ENCODE results near the gene NRP1. TPM values are rescaled to one million over a fixed set of nuclear protein-coding genes. Genes with fewer than 3 reads are reported as not detected.
A peak's percentile ranks its signal among the peaks of the same experiment; 100 is the strongest.

The NRP1 gene
- polyA plus RNA-seq, 1 of the 3 experiments (the other 2 are of a cell fraction) = 129 TPM

GRCh38 chr10:33248638-33249037 is 85.8 kb downstream of the NRP1 start:
- WGBS (ENCODE audit: low lambda C conversion rate) = 23% methylated on average over 1 of the region's 1 CpG
- Histone ChIP-seq H3K4me2 (0 out of 2 replicates have a peak overlapping the region, but pooled peaks have one; percentile 7), H3K9me3 (no peaks in the 10 kb centered on the region), H3K79me2 (ENCODE audit: insufficient read depth) (peaks cover 55% of the 10 kb centered on the region), H3K9ac (no peak overlapping the region), H3F3A (replicated peaks; ENCODE audit: insufficient read depth) (peaks cover 44% of the 10 kb centered on the region), H3K9me2 (no peaks in the 10 kb centered on the region), H3K4me3 (ENCODE audit: low read depth in 2 of 2, low read length in 1 of 2) (no peak overlapping the region), H3K36me3 (replicated peaks in 1 of 2; ENCODE audit: control insufficient read depth in 1 of 2, insufficient read depth in 2 of 2, low read length in 1 of 2) (peaks cover 49 to 86% of the 10 kb centered on the region in 2 experiments), H3K27ac (ENCODE audit: low read depth in 2 of 2, low read length in 1 of 2) (peak overlapping the region in 1 of 2 experiments; percentile 53; a peak in 2 of 4 replicates), H4K20me1 (ENCODE audit: insufficient read depth) (peaks cover 3% of the 10 kb centered on the region; the same call in 1 of the 2 replicates), H2AFZ (ENCODE audit: low read depth) (no peak overlapping the region), H3K27me3 (ENCODE audit: insufficient read depth) (no peaks in the 10 kb centered on the region), H3K4me1 (ENCODE audit: control insufficient read depth in 1 of 2, insufficient read depth in 2 of 2, low read depth in 1 of 2, low read length in 1 of 2) (peaks cover 0 to 40% of the 10 kb centered on the region in 2 experiments)
- no peak for DNase-seq
- POLR2A ChIA-PET = interaction anchor here (0.7 kb wide), 1 partner anchor 24 kb away, joined by 3 read pairs; no protein-coding TSS in a partner anchor
- TF ChIP-seq FOXJ3 (CRISPR knock-in tag; IDR thresholded peaks at IDR 0.05) (no peak), POLR2AphosphoS5 (IDR thresholded peaks at IDR 0.05; ENCODE audit: low read depth, low read length) (peak; percentile 37; the same call in 1 of the 2 replicates), FOSL2 (IDR thresholded peaks at IDR 0.05; ENCODE audit: borderline replicate concordance, low read depth) (peak; percentile 52; the same call in 1 of the 2 replicates), ELF1 (IDR thresholded peaks at IDR 0.05) (no peak)
- TF ChIP-seq, protein P1, sequence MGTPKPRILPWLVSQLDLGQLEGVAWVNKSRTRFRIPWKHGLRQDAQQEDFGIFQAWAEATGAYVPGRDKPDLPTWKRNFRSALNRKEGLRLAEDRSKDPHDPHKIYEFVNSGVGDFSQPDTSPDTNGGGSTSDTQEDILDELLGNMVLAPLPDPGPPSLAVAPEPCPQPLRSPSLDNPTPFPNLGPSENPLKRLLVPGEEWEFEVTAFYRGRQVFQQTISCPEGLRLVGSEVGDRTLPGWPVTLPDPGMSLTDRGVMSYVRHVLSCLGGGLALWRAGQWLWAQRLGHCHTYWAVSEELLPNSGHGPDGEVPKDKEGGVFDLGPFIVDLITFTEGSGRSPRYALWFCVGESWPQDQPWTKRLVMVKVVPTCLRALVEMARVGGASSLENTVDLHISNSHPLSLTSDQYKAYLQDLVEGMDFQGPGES (IDR thresholded peaks at IDR 0.05; ENCODE audit: low read depth, low read length) = no peak
- CTCF ChIA-PET = interaction anchor here (1.6 to 2.4 kb wide), 3 partner anchors 8 to 56 kb away, joined by 3 to 7 read pairs (median 5); no protein-coding TSS in a partner anchor

GRCh38 chr10:33247221-33247922 is 87.1 kb downstream of the NRP1 start:
- H3K9me3 ChIP-seq = no peaks in the 10 kb centered on the region
- POLR2A ChIA-PET = no interaction called here
- peaks cover 43 to 87% of the 10 kb centered on the region in 2 experiments for H3K36me3 ChIP-seq (replicated peaks in 1 of 2; ENCODE audit: control insufficient read depth in 1 of 2, insufficient read depth in 2 of 2, low read length in 1 of 2)
- peaks cover 33% of the 10 kb centered on the region for H3F3A ChIP-seq (replicated peaks; ENCODE audit: insufficient read depth)
- no peak overlapping the region for H3K27ac ChIP-seq (ENCODE audit: low read depth in 2 of 2, low read length in 1 of 2)
- H3K4me3 ChIP-seq (ENCODE audit: low read depth in 2 of 2, low read length in 1 of 2) = no peak overlapping the region
- no peak overlapping the region for H2AFZ ChIP-seq (ENCODE audit: low read depth)
- WGBS (ENCODE audit: low lambda C conversion rate) = 94% methylated on average over 10 of the region's 11 CpGs
- CTCF ChIA-PET = no interaction called here
- no peak overlapping the region for H3K9ac ChIP-seq
- H3K4me1 ChIP-seq (ENCODE audit: control insufficient read depth in 1 of 2, insufficient read depth in 2 of 2, low read depth in 1 of 2, low read length in 1 of 2) = peaks cover 0 to 30% of the 10 kb centered on the region in 2 experiments
- H3K4me2 ChIP-seq = no peak overlapping the region
- no peak for DNase-seq
- peaks cover under 1% of the 10 kb centered on the region; the same call in 1 of the 2 replicates for H4K20me1 ChIP-seq (ENCODE audit: insufficient read depth)
- H3K27me3 ChIP-seq (ENCODE audit: insufficient read depth) = no peaks in the 10 kb centered on the region
- peaks cover 60% of the 10 kb centered on the region for H3K79me2 ChIP-seq (ENCODE audit: insufficient read depth)
- no peaks in the 10 kb centered on the region for H3K9me2 ChIP-seq
- TF ChIP-seq CTCF (IDR thresholded peaks at IDR 0.05) (no peak), RAD21 (IDR thresholded peaks at IDR 0.05; ENCODE audit: low read length) (no peak), YY1 (IDR thresholded peaks at IDR 0.05; ENCODE audit: low read depth) (no peak), FOXJ3 (CRISPR knock-in tag; IDR thresholded peaks at IDR 0.05) (no peak), EZH2phosphoT487 (IDR thresholded peaks at IDR 0.05; ENCODE audit: borderline replicate concordance, low read depth) (no peak), FOSL2 (IDR thresholded peaks at IDR 0.05; ENCODE audit: borderline replicate concordance, low read depth) (no peak), FOXM1 (IDR thresholded peaks at IDR 0.05; ENCODE audit: low read depth) (no peak), SMC3 (IDR thresholded peaks at IDR 0.05; ENCODE audit: low read depth, low read length) (no peak), EP300 (IDR thresholded peaks at IDR 0.05; ENCODE audit: borderline replicate concordance in 1 of 2, low read depth in 1 of 2, low read length in 1 of 2) (no peak), NRF1 (IDR thresholded peaks at IDR 0.05; ENCODE audit: low read depth, low read length) (no peak), CHD2 (IDR thresholded peaks at IDR 0.05; ENCODE audit: low read length, partially characterized antibody) (no peak), PBX3 (IDR thresholded peaks at IDR 0.05) (no peak)
- TF ChIP-seq, protein P2, sequence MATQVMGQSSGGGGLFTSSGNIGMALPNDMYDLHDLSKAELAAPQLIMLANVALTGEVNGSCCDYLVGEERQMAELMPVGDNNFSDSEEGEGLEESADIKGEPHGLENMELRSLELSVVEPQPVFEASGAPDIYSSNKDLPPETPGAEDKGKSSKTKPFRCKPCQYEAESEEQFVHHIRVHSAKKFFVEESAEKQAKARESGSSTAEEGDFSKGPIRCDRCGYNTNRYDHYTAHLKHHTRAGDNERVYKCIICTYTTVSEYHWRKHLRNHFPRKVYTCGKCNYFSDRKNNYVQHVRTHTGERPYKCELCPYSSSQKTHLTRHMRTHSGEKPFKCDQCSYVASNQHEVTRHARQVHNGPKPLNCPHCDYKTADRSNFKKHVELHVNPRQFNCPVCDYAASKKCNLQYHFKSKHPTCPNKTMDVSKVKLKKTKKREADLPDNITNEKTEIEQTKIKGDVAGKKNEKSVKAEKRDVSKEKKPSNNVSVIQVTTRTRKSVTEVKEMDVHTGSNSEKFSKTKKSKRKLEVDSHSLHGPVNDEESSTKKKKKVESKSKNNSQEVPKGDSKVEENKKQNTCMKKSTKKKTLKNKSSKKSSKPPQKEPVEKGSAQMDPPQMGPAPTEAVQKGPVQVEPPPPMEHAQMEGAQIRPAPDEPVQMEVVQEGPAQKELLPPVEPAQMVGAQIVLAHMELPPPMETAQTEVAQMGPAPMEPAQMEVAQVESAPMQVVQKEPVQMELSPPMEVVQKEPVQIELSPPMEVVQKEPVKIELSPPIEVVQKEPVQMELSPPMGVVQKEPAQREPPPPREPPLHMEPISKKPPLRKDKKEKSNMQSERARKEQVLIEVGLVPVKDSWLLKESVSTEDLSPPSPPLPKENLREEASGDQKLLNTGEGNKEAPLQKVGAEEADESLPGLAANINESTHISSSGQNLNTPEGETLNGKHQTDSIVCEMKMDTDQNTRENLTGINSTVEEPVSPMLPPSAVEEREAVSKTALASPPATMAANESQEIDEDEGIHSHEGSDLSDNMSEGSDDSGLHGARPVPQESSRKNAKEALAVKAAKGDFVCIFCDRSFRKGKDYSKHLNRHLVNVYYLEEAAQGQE (IDR thresholded peaks at IDR 0.05; ENCODE audit: low read depth, low read length) = no peak
- TF ChIP-seq, protein P3, sequence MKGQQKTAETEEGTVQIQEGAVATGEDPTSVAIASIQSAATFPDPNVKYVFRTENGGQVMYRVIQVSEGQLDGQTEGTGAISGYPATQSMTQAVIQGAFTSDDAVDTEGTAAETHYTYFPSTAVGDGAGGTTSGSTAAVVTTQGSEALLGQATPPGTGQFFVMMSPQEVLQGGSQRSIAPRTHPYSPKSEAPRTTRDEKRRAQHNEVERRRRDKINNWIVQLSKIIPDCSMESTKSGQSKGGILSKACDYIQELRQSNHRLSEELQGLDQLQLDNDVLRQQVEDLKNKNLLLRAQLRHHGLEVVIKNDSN (IDR thresholded peaks at IDR 0.05; ENCODE audit: borderline replicate concordance, low read depth) = no peak

Measured in SK-N-SH (cell line).